GM19238 (cell line): ENCODE data around the gene TGFBI.
"Not testable (repeated sequence)": the region's sequence is repeated elsewhere in the genome, so short reads cannot be mapped to it uniquely, and the experiment has no call there.

Experiments used
- DNase-seq: peaks from one replicate; pipeline ENCODE4 v3.0.0; 2011; ENCODE audit warnings: low spot score; ENCODE audit not compliant: insufficient read length

Gene TGFBI

GRCh38 chr5:136045026-136045425 lies 16.2 kb downstream of the TGFBI start:
- not testable (repeated sequence) for DNase-seq

- no peak for DNase-seq
Measured at GRCh38 chr5:136046246-136046645, 17.5 kb downstream of the TGFBI start.

GRCh38 chr5:136047858-136048257 lies 19.1 kb downstream of the TGFBI start:
- no peak for DNase-seq

GRCh38 chr5:136048966-136049365 lies 20.2 kb downstream of the TGFBI start:
- no peak for DNase-seq

GRCh38 chr5:136051486-136052220 lies 22.9 kb downstream of the TGFBI start:
- no peak for DNase-seq

- no peak for DNase-seq
Measured at GRCh38 chr5:136052692-136053335, 24.0 kb downstream of the TGFBI start.

GRCh38 chr5:136053336-136054141 lies 24.8 kb downstream of the TGFBI start:
- no peak for DNase-seq

- DNase-seq, result no peak
Measured at GRCh38 chr5:136054142-136055019, 25.6 kb downstream of the TGFBI start.

- DNase-seq, result no peak
Measured at GRCh38 chr5:136055612-136056309, 27.0 kb downstream of the TGFBI start.

- DNase-seq, result no peak
Measured at GRCh38 chr5:136056336-136056735, 27.5 kb downstream of the TGFBI start.

- DNase-seq, result no peak
Measured at GRCh38 chr5:136056771-136057335, 28.1 kb downstream of the TGFBI start.

- no peak for DNase-seq
Measured at GRCh38 chr5:136057401-136058038, 28.7 kb downstream of the TGFBI start.

GRCh38 chr5:136058039-136058971 lies 29.5 kb downstream of the TGFBI start:
- no peak for DNase-seq

GRCh38 chr5:136058972-136059354 lies 30.2 kb downstream of the TGFBI start:
- DNase-seq, result no peak

GRCh38 chr5:136060963-136061362 lies 32.2 kb downstream of the TGFBI start:
- DNase-seq, result no peak

GRCh38 chr5:136061630-136062365 lies 33.0 kb downstream of the TGFBI start:
- no peak for DNase-seq

- no peak for DNase-seq
Measured at GRCh38 chr5:136062366-136063274, 33.8 kb downstream of the TGFBI start.
